Activated CD8-positive, alpha-beta memory T cell treated with anti-CD3 and anti-CD28 coated beads for 1 hour (primary cell): ENCODE results near the gene PCDHGA5.
A peak's percentile ranks its signal among the peaks of the same experiment; 100 is the strongest.
"Not testable (repeated sequence)": the region's sequence is repeated elsewhere in the genome, so short reads cannot be mapped to it uniquely, and the experiment has no call there.

Experiments
- DNase-seq, 2 donors: peaks; one replicate each; pipeline ENCODE4 v3.0.0-alpha.2; 2020; ENCODE audit warnings: low read depth in 1 of 2; ENCODE audit errors: extremely low read depth in 1 of 2

The PCDHGA5 gene

DNA sequence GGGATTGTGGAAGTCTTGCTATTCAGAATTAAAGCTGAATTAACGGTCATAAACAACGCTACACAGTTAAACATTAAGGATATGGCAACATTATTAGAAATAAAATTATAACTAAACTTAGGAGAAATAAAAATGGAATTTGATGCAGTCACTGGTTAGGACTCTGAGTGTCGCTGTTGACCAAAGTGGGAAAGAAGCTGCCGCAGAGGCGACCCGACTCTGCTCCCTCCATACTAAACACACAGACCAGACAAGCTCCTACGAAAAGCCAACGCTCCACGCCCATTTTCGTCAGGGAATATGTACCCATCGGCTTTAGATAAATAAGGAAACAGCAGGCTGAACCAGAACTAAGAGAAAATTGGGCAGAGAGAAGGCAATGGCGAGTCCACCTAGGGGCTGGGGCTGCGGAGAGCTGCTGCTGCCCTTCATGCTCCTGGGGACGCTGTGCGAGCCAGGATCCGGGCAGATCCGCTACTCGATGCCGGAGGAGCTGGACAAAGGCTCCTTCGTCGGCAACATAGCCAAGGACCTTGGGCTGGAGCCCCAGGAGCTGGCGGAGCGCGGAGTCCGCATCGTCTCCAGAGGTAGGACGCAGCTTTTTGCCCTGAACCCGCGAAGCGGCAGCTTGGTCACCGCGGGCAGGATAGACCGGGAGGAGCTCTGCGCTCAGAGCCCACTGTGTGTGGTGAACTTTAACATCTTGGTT, at the start of gene PCDHGA5:
TSS of gene PCDHGA5 (plus strand) at position 211 of the 709 bp plus-strand sequence. CDS start at position 380, 169 bp downstream.
- DNase-seq: no peak

DNA sequence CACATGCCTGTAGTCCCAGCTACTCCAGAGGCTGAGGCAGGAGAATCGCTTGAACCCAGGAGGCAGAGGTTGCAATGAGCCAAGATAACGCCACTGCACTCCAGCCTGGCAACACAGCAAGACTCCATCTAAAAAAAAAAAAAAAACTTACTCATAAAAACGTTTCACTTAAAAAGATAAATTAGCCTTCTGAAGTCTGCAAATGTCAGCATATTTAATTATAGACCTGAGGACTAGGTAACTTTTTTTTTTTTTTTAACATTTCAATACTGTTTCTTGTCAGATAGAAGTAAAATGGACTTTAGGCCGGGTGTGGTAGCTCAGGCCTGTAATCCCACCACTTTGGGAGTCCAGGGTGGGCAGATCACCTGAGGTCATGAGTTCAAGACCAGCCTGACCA, 47.0 kb upstream of the PCDHGA5 start:
- not testable (repeated sequence) for DNase-seq

DNA sequence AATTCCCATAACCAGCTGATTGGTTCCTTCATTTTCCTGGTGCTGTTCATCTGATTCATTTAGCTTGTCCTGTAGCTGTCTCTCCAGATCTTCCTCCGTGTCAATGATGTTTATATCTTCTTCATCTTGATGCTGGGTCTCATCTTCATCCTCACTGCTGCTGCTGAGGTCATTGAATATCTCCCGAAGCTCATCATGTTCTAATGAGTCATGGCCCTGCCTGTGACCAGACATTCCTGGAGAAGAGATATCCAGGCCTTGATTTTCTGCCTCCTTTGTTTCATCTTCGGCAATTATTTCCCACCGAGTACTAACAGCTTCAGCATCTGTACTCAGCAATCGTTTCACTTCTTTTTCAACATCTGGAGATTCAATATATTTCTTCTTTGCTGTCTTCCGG, 44.8 kb upstream of the PCDHGA5 start:
- no peak for DNase-seq

DNA sequence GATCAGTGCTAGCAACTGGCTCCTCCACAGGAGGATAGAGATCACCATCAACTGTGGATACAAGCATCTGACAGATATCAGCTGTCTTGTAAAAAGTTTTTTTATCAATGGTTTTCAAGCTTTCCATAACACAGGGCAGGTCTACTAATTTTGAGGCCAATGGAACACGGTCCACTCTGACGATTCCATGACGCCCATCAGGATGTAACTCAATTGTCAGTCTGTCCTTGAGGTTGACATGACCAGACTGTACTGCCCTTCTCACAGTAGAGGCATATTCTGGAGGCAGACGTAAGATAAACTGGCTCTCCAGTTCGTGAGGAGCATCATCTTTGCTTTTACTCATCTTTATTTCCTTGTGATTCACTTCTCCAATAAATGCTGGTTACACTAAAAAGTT, 44.3 kb upstream of the PCDHGA5 start:
- DNase-seq: no peak

DNA sequence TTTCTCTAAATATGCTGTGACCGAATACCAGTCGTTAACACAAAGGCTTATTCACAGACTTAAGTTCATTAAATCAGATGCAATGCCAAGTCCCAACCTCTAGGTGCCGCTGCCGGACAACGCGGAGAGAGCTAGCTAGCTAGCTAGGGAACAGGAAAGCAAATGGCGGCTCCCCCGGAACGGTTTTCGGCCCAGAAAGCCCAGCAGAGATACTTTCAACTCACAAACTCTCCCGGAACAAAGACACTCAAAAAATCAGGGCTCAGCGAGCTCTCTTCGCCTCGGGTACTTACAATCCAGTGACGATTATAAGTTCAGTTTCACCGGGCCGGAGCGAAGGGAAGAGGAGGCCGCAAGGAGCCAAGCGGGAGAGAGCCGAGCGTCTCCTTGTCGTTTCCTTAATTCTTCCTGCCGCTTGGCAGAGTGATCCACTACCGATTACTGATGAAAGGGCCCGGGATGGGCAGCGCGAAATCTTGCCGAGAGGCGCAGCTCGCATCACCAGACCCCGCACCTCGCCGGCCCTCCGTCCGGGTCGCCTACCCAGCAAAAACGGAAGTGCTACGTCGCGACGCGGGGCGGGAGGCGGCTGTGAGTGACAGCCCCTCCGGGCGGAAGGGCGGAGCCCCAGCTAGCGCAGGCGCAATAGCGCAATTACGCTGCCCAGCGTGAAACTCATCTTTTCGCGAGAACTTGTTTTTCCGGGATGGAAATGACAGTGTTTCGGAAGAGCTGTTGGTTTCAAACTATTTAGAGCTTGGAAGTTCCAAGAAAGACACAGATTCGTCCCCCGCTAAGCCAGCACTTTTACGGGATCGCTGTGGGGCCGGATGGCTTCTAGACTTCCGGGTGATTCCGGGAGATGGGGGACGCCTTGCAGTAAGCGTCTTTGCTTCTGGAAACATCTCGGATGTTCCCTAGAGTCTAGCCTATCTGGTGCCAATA, 43.5 kb upstream of the PCDHGA5 start, which contains the start of gene TAF7:
TSS of gene TAF7 (minus strand) at position 560 of the 945 bp plus-strand sequence. CDS start 740 bp downstream, outside the sequence.
- DNase-seq: peak; percentile 70 to 89

DNA sequence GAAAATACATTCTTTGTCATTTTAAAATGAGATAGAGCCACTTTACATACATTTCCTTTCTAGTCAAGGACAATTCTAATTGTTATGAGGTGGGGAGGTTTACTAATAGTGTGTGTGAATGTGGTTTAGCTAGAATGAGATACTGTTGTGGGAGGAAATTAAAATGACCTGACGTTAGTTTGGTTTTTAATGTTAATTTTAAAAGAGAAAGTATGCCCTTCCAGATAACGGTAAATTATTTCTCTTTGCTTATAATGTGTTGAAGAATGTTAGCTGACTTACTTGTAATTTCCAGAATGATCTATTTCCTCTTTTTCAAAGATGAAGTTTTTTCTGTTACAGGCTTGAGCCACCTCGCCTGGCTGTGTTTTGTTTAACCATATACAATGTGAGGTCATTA, 41.7 kb upstream of the PCDHGA5 start:
- DNase-seq: no peak

DNA sequence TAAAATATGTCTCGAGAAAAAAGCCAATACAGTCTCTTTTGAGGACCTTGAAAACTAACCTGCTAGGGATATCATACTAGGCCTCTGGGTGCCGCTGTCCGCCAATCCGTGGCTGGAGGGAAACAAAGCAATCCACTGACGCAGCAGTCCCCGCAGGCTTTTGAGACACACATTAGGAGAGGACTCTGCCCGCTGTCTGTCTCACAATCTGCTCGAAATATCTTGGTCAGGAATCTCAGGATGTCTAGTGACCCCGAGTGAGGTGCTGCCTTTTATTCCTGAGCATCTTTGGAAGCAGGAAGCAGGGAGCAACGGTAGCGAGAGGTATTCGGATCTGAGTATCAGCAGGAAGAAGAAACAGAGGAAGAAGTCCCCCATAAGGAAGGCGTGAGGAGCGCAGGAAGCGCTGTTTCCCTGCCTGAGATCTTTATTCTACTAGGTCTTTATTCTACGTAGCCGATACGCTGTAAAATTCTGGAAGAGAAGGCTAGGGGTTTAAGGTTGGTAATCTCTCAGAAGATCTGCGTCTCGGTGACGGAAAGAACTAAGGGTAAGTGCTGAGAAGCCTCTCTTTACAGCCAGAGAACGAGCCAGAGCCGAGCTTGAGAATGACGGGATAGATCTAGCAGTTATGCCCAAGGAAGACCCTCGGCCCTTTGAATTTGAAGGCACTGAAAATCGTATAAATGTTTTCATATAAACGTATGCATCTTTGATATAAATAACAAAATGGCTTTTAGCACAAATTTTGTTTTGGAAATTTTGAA, 37.7 kb upstream of the PCDHGA5 start:
- DNase-seq: peak; percentile 26 to 49

DNA sequence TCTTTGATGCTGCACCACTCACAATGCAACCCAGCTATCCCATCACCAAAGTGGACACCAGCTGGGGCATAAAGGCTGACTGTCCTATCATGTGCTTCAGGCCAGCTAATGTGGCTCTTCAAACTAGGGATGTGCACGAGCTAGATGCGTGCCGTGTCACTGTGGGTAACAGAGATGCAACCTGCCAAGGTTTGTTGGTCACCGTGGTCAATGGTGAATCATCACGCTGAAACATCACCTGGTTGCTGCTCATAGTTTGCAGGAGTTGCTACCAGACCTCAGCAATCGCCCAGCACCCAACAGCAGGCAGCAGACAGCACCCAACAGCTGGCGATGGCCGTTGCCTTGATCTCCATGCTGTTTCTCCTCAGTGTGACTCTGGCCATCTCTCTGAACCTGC, 35.7 kb upstream of the PCDHGA5 start:
- DNase-seq: no peak

DNA sequence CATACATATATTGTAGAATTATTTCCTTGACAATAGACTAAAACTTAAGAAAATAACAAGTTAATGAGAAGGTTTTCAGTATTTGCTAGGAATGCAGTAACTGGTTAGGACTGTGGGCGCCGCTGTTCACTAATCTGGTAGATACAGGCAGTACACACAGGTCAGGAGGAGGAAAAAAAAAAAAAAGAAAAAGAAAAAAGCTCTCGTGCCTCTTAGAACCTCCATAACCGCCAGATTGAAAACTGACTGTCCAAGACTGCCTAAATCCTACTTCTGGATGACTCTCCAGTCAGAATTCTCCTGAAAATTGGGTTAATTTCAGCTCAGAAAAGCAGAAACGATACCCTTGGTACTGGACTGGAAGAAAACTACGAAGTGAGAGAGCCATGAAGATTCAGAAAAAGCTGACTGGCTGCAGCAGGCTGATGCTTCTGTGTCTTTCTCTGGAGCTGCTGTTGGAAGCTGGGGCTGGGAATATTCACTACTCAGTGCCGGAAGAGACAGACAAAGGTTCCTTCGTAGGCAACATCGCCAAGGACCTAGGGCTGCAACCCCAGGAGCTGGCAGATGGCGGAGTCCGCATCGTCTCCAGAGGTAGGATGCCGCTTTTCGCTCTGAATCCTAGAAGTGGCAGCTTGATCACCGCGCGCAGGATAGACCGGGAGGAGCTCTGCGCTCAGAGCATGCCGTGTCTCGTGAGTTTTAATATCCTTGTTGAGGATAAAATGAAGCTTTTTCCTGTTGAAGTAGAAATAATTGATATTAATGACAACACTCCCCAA, 33.5 kb upstream of the PCDHGA5 start, which contains the start of gene PCDHGA1:
TSS of gene PCDHGA1 (plus strand) at position 216 of the 782 bp plus-strand sequence.
- no peak for DNase-seq

DNA sequence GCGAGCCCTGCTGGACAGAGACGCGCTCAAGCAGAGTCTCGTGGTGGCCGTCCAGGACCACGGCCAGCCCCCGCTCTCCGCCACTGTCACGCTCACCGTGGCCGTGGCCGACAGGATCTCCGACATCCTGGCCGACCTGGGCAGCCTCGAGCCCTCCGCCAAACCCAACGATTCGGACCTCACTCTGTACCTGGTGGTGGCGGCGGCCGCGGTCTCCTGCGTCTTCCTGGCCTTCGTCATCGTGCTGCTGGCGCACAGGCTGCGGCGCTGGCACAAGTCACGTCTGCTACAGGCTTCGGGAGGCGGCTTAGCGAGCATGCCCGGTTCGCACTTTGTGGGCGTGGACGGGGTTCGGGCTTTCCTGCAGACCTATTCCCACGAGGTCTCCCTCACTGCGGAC, 31.4 kb upstream of the PCDHGA5 start:
- not testable (repeated sequence) for DNase-seq

DNA sequence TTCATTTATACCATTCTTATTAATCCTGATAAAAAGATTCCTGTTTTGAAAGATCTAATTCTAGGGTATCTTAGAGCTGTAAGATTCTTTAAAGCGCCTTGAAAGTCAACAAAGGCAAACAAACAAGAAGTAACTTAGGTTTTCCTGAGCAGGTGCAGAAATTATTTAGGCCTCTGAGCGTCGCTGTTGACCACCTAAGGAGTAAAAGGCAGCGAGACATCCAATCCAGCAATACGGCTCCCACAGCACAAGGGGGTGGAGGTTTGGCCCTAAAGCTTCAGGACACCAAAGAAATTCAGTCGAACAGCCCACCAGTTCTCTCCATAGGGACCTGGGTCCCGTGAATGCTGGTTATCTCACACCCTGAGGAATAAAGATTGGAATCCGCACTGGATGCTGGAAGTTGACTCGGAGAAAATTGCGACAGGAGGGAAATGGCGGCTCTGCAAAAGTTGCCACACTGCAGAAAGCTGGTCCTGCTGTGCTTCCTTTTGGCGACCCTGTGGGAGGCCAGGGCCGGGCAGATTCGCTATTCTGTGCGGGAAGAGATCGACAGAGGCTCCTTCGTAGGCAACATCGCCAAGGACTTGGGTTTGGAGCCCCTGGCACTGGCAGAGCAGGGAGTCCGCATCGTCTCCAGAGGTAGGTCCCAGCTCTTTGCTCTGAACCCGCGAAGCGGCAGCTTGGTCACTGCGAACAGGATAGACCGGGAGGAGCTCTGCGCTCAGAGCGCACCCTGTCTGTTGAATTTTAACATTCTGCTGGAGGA, 25.2 kb upstream of the PCDHGA5 start, which contains the start of gene PCDHGA2:
TSS of gene PCDHGA2 (plus strand) at position 223 of the 769 bp plus-strand sequence.
- DNase-seq: no peak

DNA sequence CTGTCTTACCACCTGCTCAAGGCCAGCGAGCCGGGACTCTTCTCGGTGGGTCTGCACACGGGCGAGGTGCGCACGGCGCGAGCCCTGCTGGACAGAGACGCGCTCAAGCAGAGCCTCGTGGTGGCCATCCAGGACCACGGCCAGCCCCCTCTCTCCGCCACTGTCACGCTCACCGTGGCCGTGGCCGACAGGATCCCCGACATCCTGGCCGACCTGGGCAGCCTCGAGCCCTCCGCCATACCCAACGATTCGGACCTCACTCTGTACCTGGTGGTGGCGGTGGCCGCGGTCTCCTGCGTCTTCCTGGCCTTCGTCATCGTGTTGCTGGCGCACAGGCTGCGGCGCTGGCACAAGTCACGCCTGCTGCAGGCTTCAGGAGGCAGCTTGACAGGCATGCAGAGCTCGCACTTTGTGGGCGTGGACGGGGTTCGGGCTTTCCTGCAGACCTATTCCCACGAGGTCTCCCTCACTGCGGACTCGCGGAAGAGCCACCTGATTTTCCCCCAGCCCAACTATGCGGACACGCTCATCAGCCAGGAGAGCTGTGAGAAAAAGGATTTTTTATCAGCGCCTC, 23.1 kb upstream of the PCDHGA5 start:
- not testable (repeated sequence) for DNase-seq

DNA sequence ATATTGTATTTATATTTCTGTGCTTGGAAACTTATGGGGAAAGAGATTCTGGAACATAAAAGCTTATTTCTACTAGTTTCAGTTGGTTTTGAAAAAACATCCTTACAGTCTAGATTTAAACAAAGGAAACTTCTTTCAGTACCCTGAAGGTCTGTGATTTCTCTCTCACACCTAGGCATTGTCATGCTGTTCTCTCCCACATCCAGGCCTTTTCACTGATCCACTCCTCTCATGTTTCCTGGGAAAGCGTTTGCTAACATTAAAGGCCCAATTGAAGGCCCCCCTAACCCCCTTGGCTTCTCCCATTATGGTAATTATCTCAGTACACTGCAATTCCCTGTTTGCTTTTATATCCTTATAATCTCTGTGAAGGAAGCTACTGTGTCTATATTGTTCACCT, 21.2 kb upstream of the PCDHGA5 start:
- DNase-seq: no peak

DNA sequence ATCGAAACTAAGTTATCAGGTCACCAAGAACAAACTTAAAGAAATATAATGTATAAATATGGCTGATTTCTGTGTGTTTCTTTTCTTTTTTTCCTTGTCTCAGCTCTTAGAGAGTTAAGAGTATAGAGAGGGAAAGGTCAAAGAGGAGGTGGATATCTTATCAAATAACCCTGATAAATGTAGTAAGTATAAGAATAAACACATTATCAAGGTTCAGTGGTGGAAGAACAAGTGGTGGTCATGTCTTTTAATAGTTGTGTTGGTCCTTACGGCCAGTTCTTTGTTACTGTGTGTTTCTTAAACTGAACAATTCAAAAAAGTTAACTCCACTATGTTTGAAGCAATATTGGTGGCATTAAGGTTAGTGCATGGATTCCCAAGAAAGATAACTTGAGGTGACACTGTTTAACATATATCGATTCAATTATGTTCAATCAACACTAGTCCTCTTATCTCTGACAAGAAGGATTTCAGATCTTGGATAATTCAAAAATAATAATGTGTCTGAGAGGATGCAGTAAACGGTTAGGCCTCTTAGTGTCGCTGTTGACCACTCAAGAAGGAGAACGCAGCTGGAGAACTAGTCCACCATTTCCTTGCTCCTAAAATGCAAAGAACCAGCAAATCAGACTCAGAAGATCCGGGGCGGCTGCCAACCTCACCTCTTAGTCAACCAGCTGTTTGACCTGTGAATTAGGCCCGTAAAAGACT, 20.6 kb upstream of the PCDHGA5 start, which contains the start of gene PCDHGA3:
TSS of gene PCDHGA3 (plus strand) at position 588 of the 711 bp plus-strand sequence. CDS start 205 bp downstream, outside the sequence.
- no peak for DNase-seq

DNA sequence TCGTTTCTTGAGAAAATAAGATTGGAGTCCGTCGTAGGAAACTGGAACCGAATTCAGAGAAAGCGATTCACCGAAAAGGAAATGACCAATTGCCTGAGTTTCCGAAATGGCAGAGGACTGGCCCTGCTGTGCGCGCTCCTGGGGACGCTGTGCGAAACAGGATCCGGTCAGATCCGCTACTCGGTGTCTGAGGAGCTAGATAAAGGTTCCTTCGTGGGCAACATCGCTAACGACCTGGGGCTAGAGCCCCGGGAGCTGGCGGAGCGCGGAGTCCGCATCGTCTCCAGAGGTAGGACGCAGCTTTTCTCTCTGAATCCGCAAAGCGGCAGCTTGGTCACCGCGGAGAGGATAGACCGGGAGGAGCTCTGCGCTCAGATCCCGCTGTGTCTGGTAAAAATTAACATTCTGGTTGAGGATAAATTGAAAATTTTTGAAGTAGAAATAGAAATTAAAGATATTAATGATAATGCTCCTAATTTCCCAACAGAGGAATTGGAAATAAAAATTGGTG, 20.0 kb upstream of the PCDHGA5 start:
- DNase-seq: no peak

DNA sequence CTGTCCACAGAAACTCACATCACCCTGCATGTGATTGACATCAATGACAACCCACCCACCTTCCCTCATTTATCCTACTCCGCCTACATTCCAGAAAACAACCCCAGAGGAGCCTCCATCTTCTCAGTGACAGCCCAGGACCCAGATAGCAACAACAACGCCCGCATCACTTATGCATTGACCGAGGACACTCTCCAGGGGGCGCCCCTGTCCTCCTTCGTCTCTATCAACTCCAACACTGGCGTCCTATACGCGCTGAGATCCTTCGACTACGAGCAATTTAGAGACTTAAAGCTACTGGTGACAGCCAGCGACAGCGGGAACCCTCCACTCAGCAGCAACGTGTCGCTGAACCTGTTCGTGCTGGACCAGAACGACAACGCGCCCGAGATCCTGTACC, 18.6 kb upstream of the PCDHGA5 start:
- no peak for DNase-seq

DNA sequence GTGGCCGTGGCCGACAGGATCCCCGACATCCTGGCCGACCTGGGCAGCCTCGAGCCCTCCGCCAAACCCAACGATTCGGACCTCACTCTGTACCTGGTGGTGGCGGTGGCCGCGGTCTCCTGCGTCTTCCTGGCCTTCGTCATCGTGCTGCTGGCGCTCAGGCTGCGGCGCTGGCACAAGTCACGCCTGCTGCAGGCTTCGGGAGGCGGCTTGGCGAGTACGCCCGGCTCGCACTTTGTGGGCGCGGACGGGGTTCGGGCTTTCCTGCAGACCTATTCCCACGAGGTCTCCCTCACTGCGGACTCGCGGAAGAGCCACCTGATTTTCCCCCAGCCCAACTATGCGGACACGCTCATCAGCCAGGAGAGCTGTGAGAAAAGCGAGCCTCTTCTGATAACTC, 17.9 kb upstream of the PCDHGA5 start:
- DNase-seq: not testable (repeated sequence)
